Neural crest cell (in vitro differentiated cells): ENCODE measurements around the gene DOCK1. TPM values are rescaled to one million over a fixed set of nuclear protein-coding genes. Genes with fewer than 3 reads are reported as not detected.

ENCODE experiments used
- DNase-seq: peaks from one replicate; pipeline ENCODE4 v3.0.0; 2021; ENCODE audit warnings: low read depth, mixed read lengths, low spot score
- H3K27ac Mint-ChIP-seq: one replicate; pipeline ENCODE4 v1.8.0; 2021; ENCODE audit warnings: mild to moderate bottlenecking, mixed read lengths; ENCODE audit not compliant: unreplicated experiment
- H3K27me3 Mint-ChIP-seq: 2 replicates; pipeline ENCODE4 v1.8.0; 2021; ENCODE audit warnings: low read depth, mild to moderate bottlenecking, mixed read lengths
- H3K36me3 Mint-ChIP-seq: 2 replicates; pipeline ENCODE4 v1.8.0; 2021; ENCODE audit warnings: low read depth, mild to moderate bottlenecking, mixed read lengths
- H3K4me1 Mint-ChIP-seq: 2 replicates; pipeline ENCODE4 v1.8.0; 2021; ENCODE audit warnings: mixed read lengths
- H3K4me3 Mint-ChIP-seq: one replicate; pipeline ENCODE4 v1.8.0; 2021; ENCODE audit warnings: mild to moderate bottlenecking, mixed read lengths
- H3K9me3 Mint-ChIP-seq: 2 replicates; pipeline ENCODE4 v1.8.0; 2021; ENCODE audit warnings: mixed read lengths
- CTCF ChIP-seq: fragments of 200-600 bp; sonication (generic); conservative IDR thresholded peaks from 2 replicates; pipeline ENCODE4 v1.5.0; 2021; ENCODE audit warnings: antibody characterized with exemption, mild to moderate bottlenecking
- total RNA-seq: library from RNA; stranded (reverse); gene quantifications from 2 replicates; pipeline ENCODE4 v1.2.1, GENCODE V29; 2021

The DOCK1 gene
- total RNA-seq, 1 donor from 2014 or later = 55.8 TPM

GRCh38 chr10:127410030-127410429 lies 504.8 kb downstream of the DOCK1 start:
- Mint-ChIP-seq H3K27me3 (no peaks in the 10 kb centered on the region), H3K27ac (no peak overlapping the region), H3K4me1 (no peaks in the 10 kb centered on the region), H3K9me3 (no peaks in the 10 kb centered on the region), H3K4me3 (no peak overlapping the region), H3K36me3 (peaks cover 11% of the 10 kb centered on the region)
- TF ChIP-seq CTCF = no peak
- no peak for DNase-seq

- H3K4me1 Mint-ChIP-seq = peaks cover 2% of the 10 kb centered on the region
- H3K9me3 Mint-ChIP-seq = no peaks in the 10 kb centered on the region
- H3K27me3 Mint-ChIP-seq = no peaks in the 10 kb centered on the region
- DNase-seq = no peak
- no peak overlapping the region for H3K27ac Mint-ChIP-seq
- H3K36me3 Mint-ChIP-seq = peaks cover 7% of the 10 kb centered on the region
- no peak for TF ChIP-seq CTCF
- no peak overlapping the region for H3K4me3 Mint-ChIP-seq
Measured at GRCh38 chr10:127411062-127411461, 505.8 kb downstream of the DOCK1 start.

GRCh38 chr10:127413326-127413725 lies 508.1 kb downstream of the DOCK1 start:
- DNase-seq = no peak
- Mint-ChIP-seq H3K36me3 (peaks cover 7% of the 10 kb centered on the region), H3K27me3 (no peaks in the 10 kb centered on the region), H3K9me3 (no peaks in the 10 kb centered on the region), H3K4me1 (peaks cover 9% of the 10 kb centered on the region), H3K27ac (no peak overlapping the region), H3K4me3 (no peak overlapping the region)
- TF ChIP-seq CTCF = no peak

- TF ChIP-seq CTCF = no peak
- no peak for DNase-seq
- H3K27ac Mint-ChIP-seq = no peak overlapping the region
- H3K27me3 Mint-ChIP-seq = no peaks in the 10 kb centered on the region
- H3K9me3 Mint-ChIP-seq = no peaks in the 10 kb centered on the region
- H3K4me3 Mint-ChIP-seq = no peak overlapping the region
- peaks cover 9% of the 10 kb centered on the region for H3K4me1 Mint-ChIP-seq
- peaks cover 7% of the 10 kb centered on the region for H3K36me3 Mint-ChIP-seq
Measured at GRCh38 chr10:127414024-127414423, 508.8 kb downstream of the DOCK1 start.

GRCh38 chr10:127415116-127415515 lies 509.9 kb downstream of the DOCK1 start:
- Mint-ChIP-seq H3K27me3 (no peaks in the 10 kb centered on the region), H3K4me1 (peaks cover 9% of the 10 kb centered on the region), H3K27ac (no peak overlapping the region), H3K4me3 (no peak overlapping the region), H3K9me3 (no peaks in the 10 kb centered on the region), H3K36me3 (peaks cover 8% of the 10 kb centered on the region)
- no peak for TF ChIP-seq CTCF
- DNase-seq = no peak
